Activated CD4-positive, alpha-beta memory T cell treated with anti-CD3 and anti-CD28 coated beads for 36 hours (primary cell): ENCODE data around the gene PODXL2. TPM values are rescaled to one million over a fixed set of nuclear protein-coding genes. Genes with fewer than 3 reads are reported as not detected.
A peak's percentile ranks its signal among the peaks of the same experiment; 100 is the strongest.

Experiments
- CTCF ChIA-PET: fragments of 350-600 bp; sonication (Branson Sonifier 250); formaldehyde crosslinking; loops from one replicate; lab custom pipeline; 2021; ENCODE audit warnings: antibody characterized with exemption, inconsistent platforms; lab: Charles Lee
- POLR2A ChIA-PET: fragments of 350-600 bp; sonication (Branson Sonifier 250); formaldehyde crosslinking; loops from one replicate; lab custom pipeline; 2021; ENCODE audit warnings: antibody characterized with exemption; lab: Charles Lee
- DNase-seq: peaks from one replicate; pipeline ENCODE4 v3.0.0-alpha.2; 2020
- H3K27ac Mint-ChIP-seq: one replicate; pipeline ENCODE4 v1.8.0; 2021; ENCODE audit warnings: mixed read lengths
- H3K27me3 Mint-ChIP-seq: one replicate; pipeline ENCODE4 v1.8.0; 2021; ENCODE audit warnings: mixed read lengths
- H3K36me3 Mint-ChIP-seq: one replicate; pipeline ENCODE4 v1.8.0; 2021; ENCODE audit warnings: mixed read lengths
- H3K4me1 Mint-ChIP-seq: one replicate; pipeline ENCODE4 v1.8.0; 2021; ENCODE audit warnings: low read depth, mixed read lengths
- H3K4me3 Mint-ChIP-seq: one replicate; pipeline ENCODE4 v1.8.0; 2021; ENCODE audit warnings: mild to moderate bottlenecking, mixed read lengths
- H3K9me3 Mint-ChIP-seq: one replicate; pipeline ENCODE4 v1.8.0; 2021; ENCODE audit warnings: mixed read lengths
- intact Hi-C: fragments of 100-400 bp; cut with micrococcal nuclease; formaldehyde crosslinking; loops from one replicate; pipeline ENCODE4 v1.15.1; 2023
- total RNA-seq, 2 experiments: library from RNA; stranded (reverse); gene quantifications; one replicate each; pipeline ENCODE4 v1.2.3, GENCODE V29; 2021

Gene PODXL2
- total RNA-seq, 2 experiments from 2014 or later, result 1.2 to 1.3 TPM

- no peaks in the 10 kb centered on the region for H3K36me3 Mint-ChIP-seq
- peak overlapping the region; percentile 65 for H3K27ac Mint-ChIP-seq
- DNase-seq, result no peak
- H3K4me3 Mint-ChIP-seq, result peak overlapping the region; percentile 80
- H3K9me3 Mint-ChIP-seq, result no peaks in the 10 kb centered on the region
- POLR2A ChIA-PET, result no interaction called here
- intact Hi-C loops, result loop anchor here (5.0 kb wide), 3 partner anchors 97 to 1757 kb away; partner anchors contain the start of gene EEFSEC
- no peaks in the 10 kb centered on the region for H3K27me3 Mint-ChIP-seq
- CTCF ChIA-PET, result interaction anchor here (1.5 to 2.0 kb wide), 2 partner anchors 99 to 459 kb away, joined by 4 read pairs; no protein-coding TSS in a partner anchor
- peaks cover 23% of the 10 kb centered on the region for H3K4me1 Mint-ChIP-seq
Measured at GRCh38 chr3:127674101-127674721, 45.2 kb downstream of the PODXL2 start.

GRCh38 chr3:127674790-127675189, 45.8 kb downstream of the PODXL2 start:
- POLR2A ChIA-PET, result no interaction called here
- Mint-ChIP-seq H3K9me3 (no peaks in the 10 kb centered on the region), H3K27ac (no peak overlapping the region), H3K4me1 (peaks cover 23% of the 10 kb centered on the region), H3K4me3 (no peak overlapping the region), H3K27me3 (no peaks in the 10 kb centered on the region), H3K36me3 (no peaks in the 10 kb centered on the region)
- intact Hi-C loops, result loop anchor here (5.0 kb wide), 3 partner anchors 97 to 1757 kb away; partner anchors contain the start of gene EEFSEC
- no peak for DNase-seq
- CTCF ChIA-PET, result interaction anchor here (1.5 kb wide), 1 partner anchor 100 kb away, joined by 4 read pairs; no protein-coding TSS in a partner anchor

GRCh38 chr3:127675651-127676391, 46.8 kb downstream of the PODXL2 start:
- H3K9me3 Mint-ChIP-seq, result no peaks in the 10 kb centered on the region
- ChIA-PET CTCF (no interaction called here), POLR2A (no interaction called here)
- no peak overlapping the region for H3K27ac Mint-ChIP-seq
- H3K36me3 Mint-ChIP-seq, result no peaks in the 10 kb centered on the region
- H3K27me3 Mint-ChIP-seq, result no peaks in the 10 kb centered on the region
- H3K4me1 Mint-ChIP-seq, result peaks cover 23% of the 10 kb centered on the region
- peak; percentile 3 for DNase-seq
- intact Hi-C loops, result no loop called here
- H3K4me3 Mint-ChIP-seq, result no peak overlapping the region

- H3K27me3 Mint-ChIP-seq, result no peaks in the 10 kb centered on the region
- no peaks in the 10 kb centered on the region for H3K9me3 Mint-ChIP-seq
- no peaks in the 10 kb centered on the region for H3K36me3 Mint-ChIP-seq
- H3K4me3 Mint-ChIP-seq, result no peak overlapping the region
- ChIA-PET CTCF (no interaction called here), POLR2A (no interaction called here)
- intact Hi-C loops, result no loop called here
- no peak for DNase-seq
- H3K27ac Mint-ChIP-seq, result no peak overlapping the region
- H3K4me1 Mint-ChIP-seq, result peaks cover 23% of the 10 kb centered on the region
Measured at GRCh38 chr3:127676456-127676855, 47.5 kb downstream of the PODXL2 start.

- Mint-ChIP-seq H3K4me1 (peaks cover 23% of the 10 kb centered on the region), H3K27ac (no peak overlapping the region), H3K9me3 (no peaks in the 10 kb centered on the region), H3K36me3 (no peaks in the 10 kb centered on the region), H3K27me3 (no peaks in the 10 kb centered on the region), H3K4me3 (no peak overlapping the region)
- intact Hi-C loops, result no loop called here
- POLR2A ChIA-PET, result no interaction called here
- peak; percentile 6 for DNase-seq
- CTCF ChIA-PET, result no interaction called here
Measured at GRCh38 chr3:127676921-127677351, 48.0 kb downstream of the PODXL2 start.

- no peak overlapping the region for H3K4me3 Mint-ChIP-seq
- H3K27ac Mint-ChIP-seq, result no peak overlapping the region
- H3K4me1 Mint-ChIP-seq, result peaks cover 23% of the 10 kb centered on the region
- intact Hi-C loops, result no loop called here
- CTCF ChIA-PET, result no interaction called here
- DNase-seq, result peak; percentile 7
- H3K27me3 Mint-ChIP-seq, result no peaks in the 10 kb centered on the region
- POLR2A ChIA-PET, result no interaction called here
- no peaks in the 10 kb centered on the region for H3K36me3 Mint-ChIP-seq
- H3K9me3 Mint-ChIP-seq, result no peaks in the 10 kb centered on the region
Measured at GRCh38 chr3:127677541-127678314, 48.7 kb downstream of the PODXL2 start.

- peaks cover 23% of the 10 kb centered on the region for H3K4me1 Mint-ChIP-seq
- peak; percentile 2 for DNase-seq
- H3K27me3 Mint-ChIP-seq, result no peaks in the 10 kb centered on the region
- no peak overlapping the region for H3K27ac Mint-ChIP-seq
- no peak overlapping the region for H3K4me3 Mint-ChIP-seq
- ChIA-PET CTCF (no interaction called here), POLR2A (no interaction called here)
- intact Hi-C loops, result no loop called here
- H3K9me3 Mint-ChIP-seq, result no peaks in the 10 kb centered on the region
- H3K36me3 Mint-ChIP-seq, result no peaks in the 10 kb centered on the region
Measured at GRCh38 chr3:127678315-127678599, 49.3 kb downstream of the PODXL2 start.

- no peak overlapping the region for H3K4me3 Mint-ChIP-seq
- H3K36me3 Mint-ChIP-seq, result no peaks in the 10 kb centered on the region
- DNase-seq, result no peak
- CTCF ChIA-PET, result interaction anchor here (1.0 kb wide), 1 partner anchor 454 kb away, joined by 3 read pairs; no protein-coding TSS in a partner anchor
- POLR2A ChIA-PET, result no interaction called here
- H3K4me1 Mint-ChIP-seq, result peaks cover 23% of the 10 kb centered on the region
- H3K27me3 Mint-ChIP-seq, result no peaks in the 10 kb centered on the region
- intact Hi-C loops, result no loop called here
- no peaks in the 10 kb centered on the region for H3K9me3 Mint-ChIP-seq
- no peak overlapping the region for H3K27ac Mint-ChIP-seq
Measured at GRCh38 chr3:127678611-127679533, 49.9 kb downstream of the PODXL2 start.

GRCh38 chr3:127679534-127680145, 50.7 kb downstream of the PODXL2 start:
- no peaks in the 10 kb centered on the region for H3K27me3 Mint-ChIP-seq
- no peak overlapping the region for H3K27ac Mint-ChIP-seq
- H3K9me3 Mint-ChIP-seq, result no peaks in the 10 kb centered on the region
- peaks cover 17% of the 10 kb centered on the region for H3K4me1 Mint-ChIP-seq
- POLR2A ChIA-PET, result no interaction called here
- DNase-seq, result peak; percentile 9
- no peak overlapping the region for H3K4me3 Mint-ChIP-seq
- intact Hi-C loops, result no loop called here
- no peaks in the 10 kb centered on the region for H3K36me3 Mint-ChIP-seq
- CTCF ChIA-PET, result interaction anchor here (1.0 to 1.1 kb wide), 2 partner anchors 16 to 454 kb away, joined by 3 to 4 read pairs; no protein-coding TSS in a partner anchor

GRCh38 chr3:127680146-127680661, 51.2 kb downstream of the PODXL2 start:
- Mint-ChIP-seq H3K36me3 (no peaks in the 10 kb centered on the region), H3K27ac (no peak overlapping the region), H3K27me3 (no peaks in the 10 kb centered on the region), H3K4me1 (peaks cover 12% of the 10 kb centered on the region), H3K9me3 (no peaks in the 10 kb centered on the region), H3K4me3 (no peak overlapping the region)
- POLR2A ChIA-PET, result no interaction called here
- intact Hi-C loops, result no loop called here
- CTCF ChIA-PET, result interaction anchor here (1.1 kb wide), 1 partner anchor 15 kb away, joined by 4 read pairs; no protein-coding TSS in a partner anchor
- peak; percentile 4 for DNase-seq

GRCh38 chr3:127680798-127681221, 51.8 kb downstream of the PODXL2 start:
- H3K27me3 Mint-ChIP-seq, result no peaks in the 10 kb centered on the region
- ChIA-PET CTCF (no interaction called here), POLR2A (no interaction called here)
- intact Hi-C loops, result no loop called here
- H3K9me3 Mint-ChIP-seq, result no peaks in the 10 kb centered on the region
- no peak overlapping the region for H3K4me3 Mint-ChIP-seq
- peaks cover 9% of the 10 kb centered on the region for H3K4me1 Mint-ChIP-seq
- no peak overlapping the region for H3K27ac Mint-ChIP-seq
- H3K36me3 Mint-ChIP-seq, result no peaks in the 10 kb centered on the region
- peak; percentile 4 for DNase-seq
